Caco-2 (cell line): ENCODE results near the gene PSMD6. TPM values are rescaled to one million over a fixed set of nuclear protein-coding genes. Genes with fewer than 3 reads are reported as not detected.

Experiments used
- BruUV-seq: library from RNA; stranded (reverse); fragments of 400-500 nt; replicated peaks from 2 replicates; lab custom pipeline; 2021; lab: Mats Ljungman, UMichigan
- CTCF ChIA-PET: fragments of 300-600 bp; sonication (Branson Sonifier 250); formaldehyde crosslinking; loops from one replicate; lab custom pipeline; 2022; ENCODE audit warnings: antibody characterized with exemption; lab: Charles Lee
- POLR2A ChIA-PET: fragments of 300-600 bp; sonication (Branson Sonifier 250); formaldehyde crosslinking; loops from one replicate; lab custom pipeline; 2022; ENCODE audit warnings: antibody characterized with exemption; lab: Charles Lee
- DNase-seq, 2 experiments: peaks; one replicate each; pipeline versions ENCODE4 v3.0.0 to v3.0.0-alpha.2; 2020 to 2022
- H3K27me3 ChIP-seq: replicated peaks from 2 replicates; pipeline ENCODE4 v1.6.0; 2011; ENCODE audit warnings: low read length; ENCODE audit not compliant: control insufficient read depth, insufficient read depth
- H3K36me3 ChIP-seq: 2 replicates; pipeline ENCODE4 v1.5.1; 2011; ENCODE audit warnings: low read length; ENCODE audit not compliant: control insufficient read depth, insufficient read depth
- H3K4me1 ChIP-seq: fragments of 250-450 bp; sonication (Bioruptor Pico); 2 replicates; pipeline ENCODE4 v1.5.1; 2020; ENCODE audit warnings: mild to moderate bottlenecking
- H3K4me3 ChIP-seq: 2 replicates; pipeline ENCODE4 v1.5.1; 2011; ENCODE audit warnings: low read depth, mild to moderate bottlenecking, control low read depth, low read length
- H3K9me3 ChIP-seq: fragments of 250-450 bp; sonication (Bioruptor Pico); 2 replicates; pipeline ENCODE4 v1.5.1; 2020; ENCODE audit warnings: mild to moderate bottlenecking, moderate library complexity
- H3K27ac Mint-ChIP-seq: one replicate; pipeline ENCODE4 v1.8.0; 2022; ENCODE audit warnings: mixed read lengths; ENCODE audit not compliant: unreplicated experiment
- H3K27me3 Mint-ChIP-seq: one replicate; pipeline ENCODE4 v1.8.0; 2022; ENCODE audit warnings: mixed read lengths; ENCODE audit not compliant: insufficient read depth, unreplicated experiment
- H3K36me3 Mint-ChIP-seq: one replicate; pipeline ENCODE4 v1.8.0; 2022; ENCODE audit warnings: mild to moderate bottlenecking, mixed read lengths; ENCODE audit not compliant: insufficient read depth, unreplicated experiment
- H3K4me1 Mint-ChIP-seq: one replicate; pipeline ENCODE4 v1.8.0; 2022; ENCODE audit warnings: low read depth, mixed read lengths; ENCODE audit not compliant: unreplicated experiment
- H3K4me3 Mint-ChIP-seq: one replicate; pipeline ENCODE4 v1.8.0; 2022; ENCODE audit warnings: mild to moderate bottlenecking, moderate library complexity, mixed read lengths; ENCODE audit not compliant: unreplicated experiment
- H3K9me3 Mint-ChIP-seq: one replicate; pipeline ENCODE4 v1.8.0; 2022; ENCODE audit warnings: mixed read lengths; ENCODE audit not compliant: unreplicated experiment
- CTCF ChIP-seq, 2 experiments: fragments of 200-600 bp in 1 of 2; IDR thresholded peaks; 1 replicate in 1 of 2; 2 replicates in 1 of 2; pipeline versions ENCODE4 v1.5.1 to v1.8.0; 2011 to 2022; ENCODE audit warnings: antibody characterized with exemption in 1 of 2, control low read depth in 1 of 2, inconsistent platforms in 1 of 2, low read depth in 1 of 2, low read length in 1 of 2, mild to moderate bottlenecking in 1 of 2, moderate library complexity in 1 of 2; ENCODE audit not compliant: insufficient read depth in 1 of 2, severe bottlenecking in 1 of 2, unreplicated experiment in 1 of 2
- intact Hi-C: fragments of 100-400 bp; cut with micrococcal nuclease; formaldehyde crosslinking; loops from one replicate; pipeline ENCODE4 v1.10.0; 2022; ENCODE audit not compliant: unreplicated experiment
- total RNA-seq: library from RNA; stranded (reverse); gene quantifications from 2 replicates; pipeline ENCODE4 v1.2.3, GENCODE V29; 2022

The PSMD6 gene
- total RNA-seq, 1 experiment from 2014 or later, result 100 TPM

- no TSS peak for BruUV-seq
- Mint-ChIP-seq H3K27me3 (no peaks in the 10 kb centered on the region), H3K36me3 (no peaks in the 10 kb centered on the region), H3K27ac (no peak overlapping the region), H3K4me3 (no peak overlapping the region), H3K4me1 (peaks cover 6% of the 10 kb centered on the region), H3K9me3 (no peaks in the 10 kb centered on the region)
- Histone ChIP-seq H3K36me3 (no peaks in the 10 kb centered on the region), H3K27me3 (no peaks in the 10 kb centered on the region), H3K9me3 (no peaks in the 10 kb centered on the region), H3K4me3 (no peak overlapping the region), H3K4me1 (peaks cover 4% of the 10 kb centered on the region; the same call in 1 of the 2 replicates)
- no peak for DNase-seq
- POLR2A ChIA-PET, result no interaction called here
- intact Hi-C loops, result no loop called here
- TF ChIP-seq CTCF (IDR thresholded peaks at IDR 0.05; ENCODE audit: insufficient read depth in 1 of 2, low read depth in 1 of 2, low read length in 1 of 2, severe bottlenecking in 1 of 2, unreplicated experiment in 1 of 2), result no peak
- CTCF ChIA-PET, result no interaction called here
These were observed 25.4 kb upstream of the PSMD6 start for GRCh38 chr3:64048631-64049061.

- no peaks in the 10 kb centered on the region for H3K27me3 ChIP-seq
- no peak for DNase-seq
- no peak overlapping the region for H3K4me3 ChIP-seq
- no peaks in the 10 kb centered on the region for H3K9me3 ChIP-seq
- H3K4me1 ChIP-seq, result no peaks in the 10 kb centered on the region
- Mint-ChIP-seq H3K36me3 (no peaks in the 10 kb centered on the region), H3K27me3 (no peaks in the 10 kb centered on the region), H3K9me3 (no peaks in the 10 kb centered on the region), H3K4me3 (no peak overlapping the region), H3K4me1 (peaks cover 6% of the 10 kb centered on the region), H3K27ac (no peak overlapping the region)
- POLR2A ChIA-PET, result no interaction called here
- H3K36me3 ChIP-seq, result no peaks in the 10 kb centered on the region
- CTCF ChIA-PET, result no interaction called here
- intact Hi-C loops, result no loop called here
- no TSS peak for BruUV-seq
- no peak for TF ChIP-seq CTCF (IDR thresholded peaks at IDR 0.05; ENCODE audit: insufficient read depth in 1 of 2, low read depth in 1 of 2, low read length in 1 of 2, severe bottlenecking in 1 of 2, unreplicated experiment in 1 of 2)
These were observed 24.5 kb upstream of the PSMD6 start for GRCh38 chr3:64047787-64048186.

GRCh38 chr3:64046996-64047594, 23.8 kb upstream of the PSMD6 start:
- no TSS peak for BruUV-seq
- CTCF ChIA-PET, result no interaction called here

More at GRCh38 chr3:64046996-64047594, 23.8 kb upstream of the PSMD6 start:
- no peak for DNase-seq
- POLR2A ChIA-PET, result no interaction called here
- H3K4me3 Mint-ChIP-seq, result no peak overlapping the region
- H3K36me3 Mint-ChIP-seq, result no peaks in the 10 kb centered on the region
- no peaks in the 10 kb centered on the region for H3K9me3 Mint-ChIP-seq
- no peaks in the 10 kb centered on the region for H3K27me3 Mint-ChIP-seq
- Histone ChIP-seq H3K4me1 (no peaks in the 10 kb centered on the region), H3K4me3 (no peak overlapping the region), H3K36me3 (no peaks in the 10 kb centered on the region), H3K9me3 (no peaks in the 10 kb centered on the region), H3K27me3 (no peaks in the 10 kb centered on the region)
- intact Hi-C loops, result no loop called here
- no peak overlapping the region for H3K27ac Mint-ChIP-seq
- peaks cover 6% of the 10 kb centered on the region for H3K4me1 Mint-ChIP-seq
- no peak for TF ChIP-seq CTCF (IDR thresholded peaks at IDR 0.05; ENCODE audit: insufficient read depth in 1 of 2, low read depth in 1 of 2, low read length in 1 of 2, severe bottlenecking in 1 of 2, unreplicated experiment in 1 of 2)
